K562 (cell line): ENCODE results near the gene CCDC137. TPM values are rescaled to one million over a fixed set of nuclear protein-coding genes. Genes with fewer than 3 reads are reported as not detected.

Source experiments
- FOXJ3 ChIP-seq: sonication (generic); formaldehyde crosslinking; IDR thresholded peaks from 2 replicates; pipeline ENCODE4 v1.4.0; 2020; ENCODE audit warnings: mild to moderate bottlenecking, missing genetic modification reagents
- HDGF ChIP-seq: fragments of 450-650 bp; IDR thresholded peaks from 2 replicates; pipeline ENCODE4 v1.6.1; 2016
- KLF6 ChIP-seq: fragments of 250-450 bp; sonication (Bioruptor Pico); IDR thresholded peaks from 2 replicates; pipeline ENCODE4 v1.4.0; 2020; ENCODE audit warnings: mild to moderate bottlenecking, moderate library complexity, borderline replicate concordance
- POLR2G ChIP-seq: fragments of 200-400 bp; formaldehyde crosslinking; IDR thresholded peaks from 2 replicates; pipeline ENCODE4 v1.6.1; 2017; ENCODE audit warnings: low read depth, mild to moderate bottlenecking, antibody characterized with exemption, low read length, moderate library complexity
- SMARCA4 ChIP-seq: fragments of 450-650 bp; IDR thresholded peaks from 2 replicates; pipeline ENCODE4 v1.6.1; 2016
- TGIF2 ChIP-seq: sonication (generic); formaldehyde crosslinking; IDR thresholded peaks from 2 replicates; pipeline ENCODE4 v1.8.1; 2022; ENCODE audit warnings: mild to moderate bottlenecking, missing genetic modification reagents, moderate library complexity
- ZBTB49 ChIP-seq: sonication (generic); formaldehyde crosslinking; IDR thresholded peaks from 2 replicates; pipeline ENCODE4 v1.8.0; 2022; ENCODE audit warnings: missing genetic modification reagents, mild to moderate bottlenecking, borderline replicate concordance
- ZC3H4 ChIP-seq: sonication (generic); formaldehyde crosslinking; IDR thresholded peaks from 2 replicates; pipeline ENCODE4 v1.9.0; 2021; ENCODE audit warnings: missing genetic modification reagents, borderline replicate concordance
- polyA plus RNA-seq, 8 experiments: library from polyadenylated mRNA; depleted of rRNA in 4 of 8; stranded (reverse) in 5 of 8; unstranded in 3 of 8; fragments of >200 nt; fragmentation: Nextera tagmentation in 2 of 8; fragmentation: Illumina TruSeq in 1 of 8; extraction: Ambion mirVana in 2 of 8; extraction: Trizol in 1 of 8; gene quantifications; 2 replicates each; pipeline versions ENCODE4 v1.2.1 to v1.2.3, GENCODE V29; 2011 to 2014; ENCODE audit warnings: inconsistent platforms in 1 of 8, missing spikeins in 1 of 8
- total RNA-seq, 7 experiments: library from RNA; depleted of rRNA in 6 of 7; stranded (reverse); fragments of >200 nt in 6 of 7; fragmentation: Illumina TruSeq in 2 of 7; extraction: Trizol in 2 of 7; gene quantifications; 2 replicates each; pipeline versions ENCODE4 v1.2.1 to v1.2.3, GENCODE V29; 2011 to 2021; ENCODE audit warnings: low replicate concordance in 1 of 7

Gene CCDC137
- total and polyA plus RNA-seq, 9 of the 15 experiments (the other 6 are each of a cell fraction or from before 2014, with no cell fraction given), result 2.3 to 68.1 (median 38.3) TPM

- TF ChIP-seq ZBTB49 (CRISPR knock-in tag) (no peak), KLF6 (no peak), SMARCA4 (no peak), ZC3H4 (CRISPR knock-in tag) (no peak), TGIF2 (CRISPR knock-in tag) (no peak), FOXJ3 (CRISPR knock-in tag) (no peak), HDGF (no peak), POLR2G (peak; percentile 12; the same call in 1 of the 2 replicates)
Measured at GRCh38 chr17:81719410-81720266, 53.1 kb downstream of the CCDC137 start (continued).
